ENCODE measurements around the gene OBSL1. TPM values are rescaled to one million over a fixed set of nuclear protein-coding genes. Genes with fewer than 3 reads are reported as not detected.

The OBSL1 gene
- polyA plus RNA-seq, 3 donors: 0.09 TPM; not detected in 2

DNA sequence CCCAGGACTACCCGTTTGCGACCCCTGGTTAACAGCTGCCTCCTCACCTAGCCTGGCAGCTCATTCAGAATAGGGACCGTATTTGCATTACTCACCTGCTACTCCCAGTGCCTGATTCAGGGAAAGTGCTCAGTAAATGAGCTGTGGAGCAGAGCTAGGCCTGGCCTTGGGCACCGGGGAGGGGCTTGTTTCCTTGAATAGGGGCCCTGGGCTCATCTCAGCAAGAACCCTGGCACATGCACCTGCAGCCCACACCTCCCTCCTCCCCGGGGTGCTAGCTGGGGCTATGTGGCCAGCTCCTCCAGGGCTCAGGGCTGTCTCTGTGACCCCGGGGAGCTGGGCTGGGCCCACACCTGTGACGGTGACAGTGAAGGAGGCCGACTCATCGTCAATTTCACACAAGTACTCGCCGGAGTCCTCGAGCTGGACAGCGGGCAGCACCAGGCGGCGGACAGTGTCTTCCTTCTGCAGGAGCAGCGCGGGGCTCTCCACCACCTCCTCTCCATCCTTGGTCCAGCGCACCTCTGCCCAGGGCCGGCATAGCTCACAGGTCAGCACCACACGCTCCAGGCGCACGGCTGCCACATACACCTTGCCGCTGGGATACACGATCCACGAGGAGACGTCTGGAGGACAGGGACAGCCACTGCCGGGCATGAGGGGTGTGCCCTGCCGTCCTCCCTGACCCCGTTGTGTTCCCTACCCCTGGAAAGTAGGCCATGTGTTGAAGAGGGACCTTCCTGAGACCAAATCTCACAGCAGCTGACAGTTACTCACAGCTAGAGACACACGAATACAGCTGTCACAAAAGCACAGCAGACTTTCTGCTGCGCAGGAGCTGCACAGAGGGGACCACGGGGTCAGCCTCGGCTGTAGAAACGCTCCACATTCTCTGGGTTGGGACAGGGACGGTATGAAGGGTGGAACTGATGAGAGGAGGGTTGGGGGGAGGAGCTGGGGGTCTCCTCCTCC is 9.0 kb downstream of the OBSL1 start:
- no peak for DNase-seq
- Histone ChIP-seq H3K4me1 (ENCODE audit: control insufficient read depth in 1 of 2, insufficient read depth in 2 of 2, low read length in 2 of 2) (no peaks in the 10 kb centered on the region), H4K20me1 (ENCODE audit: insufficient read depth, low read length) (no peaks in the 10 kb centered on the region), H3K4me2 (replicated peaks; ENCODE audit: extremely low read depth, low read length, poor library complexity, severe bottlenecking) (no peak overlapping the region), H3K27ac (ENCODE audit: low read depth in 1 of 2, low read length in 2 of 2) (no peak overlapping the region), H3K9ac (ENCODE audit: insufficient read depth, low read length, poor library complexity, severe bottlenecking) (no peak overlapping the region), H3K36me3 (replicated peaks in 1 of 2; ENCODE audit: control insufficient read depth in 1 of 2, insufficient read depth in 2 of 2, low read length in 2 of 2) (no peaks in the 10 kb centered on the region), H2AFZ (ENCODE audit: insufficient read depth, low read depth, low read length, poor library complexity, severe bottlenecking) (no peak overlapping the region), H3K4me3 (replicated peaks in 1 of 3; ENCODE audit: low read depth in 2 of 3, low read length in 3 of 3) (no peak overlapping the region), H3K27me3 (ENCODE audit: control insufficient read depth in 2 of 2, insufficient read depth in 2 of 2, low read length in 2 of 2) (no peaks in the 10 kb centered on the region), H3K79me2 (ENCODE audit: insufficient read depth, low read length) (no peaks in the 10 kb centered on the region), H3K9me3 (replicated peaks in 1 of 2; ENCODE audit: control insufficient read depth in 1 of 2, insufficient read depth in 1 of 2, low read length in 2 of 2) (no peaks in the 10 kb centered on the region)
- H3K27ac Mint-ChIP-seq: peak overlapping the region in 1 of 7 donors; percentile 11
- H3K4me1 Mint-ChIP-seq: no peaks in the 10 kb centered on the region
- H3K27me3 Mint-ChIP-seq (ENCODE audit: low read depth in 3 of 3): peaks cover 0 to 2% (median 0%) of the 10 kb centered on the region in 3 donors
- intact Hi-C loops (cut with micrococcal nuclease): no loop called here
- no peaks in the 10 kb centered on the region for H3K36me3 Mint-ChIP-seq
- TF ChIP-seq, protein P1, sequence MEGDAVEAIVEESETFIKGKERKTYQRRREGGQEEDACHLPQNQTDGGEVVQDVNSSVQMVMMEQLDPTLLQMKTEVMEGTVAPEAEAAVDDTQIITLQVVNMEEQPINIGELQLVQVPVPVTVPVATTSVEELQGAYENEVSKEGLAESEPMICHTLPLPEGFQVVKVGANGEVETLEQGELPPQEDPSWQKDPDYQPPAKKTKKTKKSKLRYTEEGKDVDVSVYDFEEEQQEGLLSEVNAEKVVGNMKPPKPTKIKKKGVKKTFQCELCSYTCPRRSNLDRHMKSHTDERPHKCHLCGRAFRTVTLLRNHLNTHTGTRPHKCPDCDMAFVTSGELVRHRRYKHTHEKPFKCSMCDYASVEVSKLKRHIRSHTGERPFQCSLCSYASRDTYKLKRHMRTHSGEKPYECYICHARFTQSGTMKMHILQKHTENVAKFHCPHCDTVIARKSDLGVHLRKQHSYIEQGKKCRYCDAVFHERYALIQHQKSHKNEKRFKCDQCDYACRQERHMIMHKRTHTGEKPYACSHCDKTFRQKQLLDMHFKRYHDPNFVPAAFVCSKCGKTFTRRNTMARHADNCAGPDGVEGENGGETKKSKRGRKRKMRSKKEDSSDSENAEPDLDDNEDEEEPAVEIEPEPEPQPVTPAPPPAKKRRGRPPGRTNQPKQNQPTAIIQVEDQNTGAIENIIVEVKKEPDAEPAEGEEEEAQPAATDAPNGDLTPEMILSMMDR (IDR thresholded peaks at IDR 0.05): no peak
- H3K9me3 Mint-ChIP-seq: peaks cover 0 to 2% (median 0%) of the 10 kb centered on the region in 7 donors
- no peak overlapping the region for H3K4me3 Mint-ChIP-seq
- 93% methylated on average over 33 of the region's 35 CpGs for WGBS (ENCODE audit: insufficient coverage)

DNA sequence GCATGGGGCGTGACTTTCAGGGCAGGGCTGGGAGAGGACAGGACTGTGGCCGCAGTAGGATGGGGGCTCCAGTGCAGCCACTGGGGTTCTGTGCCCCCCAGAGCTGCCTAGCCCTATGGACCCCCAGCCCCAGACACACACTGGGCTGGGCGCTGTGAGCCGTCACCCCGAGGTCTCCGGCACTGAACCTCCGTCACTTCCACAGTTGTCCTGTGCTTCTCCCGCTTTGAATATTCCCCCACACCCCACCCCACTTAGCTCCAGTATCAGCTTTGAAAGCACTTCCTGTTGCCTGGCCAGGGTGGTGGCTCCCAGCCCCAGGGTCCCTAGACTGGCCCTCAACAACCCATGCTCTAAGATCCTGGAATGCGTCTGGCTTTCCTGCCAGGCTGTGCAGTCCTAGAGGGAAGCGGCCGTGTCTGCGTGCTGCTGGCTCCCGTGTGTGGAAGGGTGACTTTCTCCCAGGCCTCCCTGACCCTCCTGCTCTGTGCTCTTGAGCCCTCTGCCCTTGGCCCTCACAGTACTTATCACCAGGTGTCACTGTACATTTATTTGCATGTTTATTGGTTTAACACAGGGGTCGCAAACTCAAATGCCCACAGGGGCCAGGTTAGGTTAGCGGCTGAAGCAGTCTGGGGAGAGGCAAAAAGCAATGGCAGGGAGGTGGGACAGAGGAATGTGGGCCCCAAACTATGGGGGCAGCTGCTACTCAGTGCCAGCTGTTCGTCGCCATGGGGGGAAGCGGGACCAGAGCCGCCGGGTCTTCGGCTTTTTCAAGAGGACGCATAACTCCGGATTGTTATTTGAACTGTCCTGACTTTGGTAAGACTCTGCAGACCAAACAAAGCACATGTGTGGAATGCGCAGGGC is 9.9 kb downstream of the OBSL1 start:
- no peak overlapping the region for H3K27ac Mint-ChIP-seq
- H3K27ac ChIP-seq (ENCODE audit: low read depth in 1 of 2, low read length in 2 of 2): no peak overlapping the region
- H3K36me3 ChIP-seq (replicated peaks in 1 of 2; ENCODE audit: control insufficient read depth in 1 of 2, insufficient read depth in 2 of 2, low read length in 2 of 2): no peaks in the 10 kb centered on the region
- H3K4me2 ChIP-seq (replicated peaks; ENCODE audit: extremely low read depth, low read length, poor library complexity, severe bottlenecking): no peak overlapping the region
- H3K9me3 ChIP-seq (replicated peaks in 1 of 2; ENCODE audit: control insufficient read depth in 1 of 2, insufficient read depth in 1 of 2, low read length in 2 of 2): no peaks in the 10 kb centered on the region
- DNase-seq: no peak
- H3K4me1 Mint-ChIP-seq: no peaks in the 10 kb centered on the region
- no peaks in the 10 kb centered on the region for H3K9me3 Mint-ChIP-seq
- 91% methylated on average over 14 of the region's 24 CpGs for WGBS (ENCODE audit: insufficient coverage)
- intact Hi-C loops (cut with micrococcal nuclease): no loop called here
- TF ChIP-seq, protein P1 (IDR thresholded peaks at IDR 0.05): no peak
- H2AFZ ChIP-seq (ENCODE audit: insufficient read depth, low read depth, low read length, poor library complexity, severe bottlenecking): no peak overlapping the region
- H3K36me3 Mint-ChIP-seq: no peaks in the 10 kb centered on the region
- H3K9ac ChIP-seq (ENCODE audit: insufficient read depth, low read length, poor library complexity, severe bottlenecking): no peak overlapping the region
- H3K4me1 ChIP-seq (ENCODE audit: control insufficient read depth in 1 of 2, insufficient read depth in 2 of 2, low read length in 2 of 2): no peaks in the 10 kb centered on the region
- H3K4me3 Mint-ChIP-seq: no peak overlapping the region
- H3K27me3 ChIP-seq (ENCODE audit: control insufficient read depth in 2 of 2, insufficient read depth in 2 of 2, low read length in 2 of 2): no peaks in the 10 kb centered on the region
- H3K79me2 ChIP-seq (ENCODE audit: insufficient read depth, low read length): no peaks in the 10 kb centered on the region
- peaks cover 0 to 2% (median 0%) of the 10 kb centered on the region in 3 donors for H3K27me3 Mint-ChIP-seq (ENCODE audit: low read depth in 3 of 3)
- H4K20me1 ChIP-seq (ENCODE audit: insufficient read depth, low read length): no peaks in the 10 kb centered on the region
- no peak overlapping the region for H3K4me3 ChIP-seq (replicated peaks in 1 of 3; ENCODE audit: low read depth in 2 of 3, low read length in 3 of 3)

Data from CD14-positive monocyte (primary cell).